H1 (cell line): ENCODE results near the gene TNIK. TPM values are rescaled to one million over a fixed set of nuclear protein-coding genes. Genes with fewer than 3 reads are reported as not detected.

Experiments used
- CTCF ChIA-PET: fragments of 300-600 bp; sonication (Branson Sonifier 250); formaldehyde crosslinking; loops from one replicate; lab custom pipeline; 2021; ENCODE audit not compliant: partially characterized antibody; lab: Charles Lee
- POLR2A ChIA-PET: fragments of 300-600 bp; sonication (Branson Sonifier 250); formaldehyde crosslinking; loops from one replicate; lab custom pipeline; 2021; ENCODE audit warnings: inconsistent platforms; ENCODE audit not compliant: partially characterized antibody; lab: Charles Lee
- DNase-seq, 2 experiments: peaks; one replicate each; pipeline versions ENCODE4 v3.0.0 to v3.0.0-alpha.2; 2010 to 2022; ENCODE audit warnings: low spot score in 2 of 2, low read depth in 1 of 2, mixed read lengths in 1 of 2
- FAIRE-seq: peaks from 2 replicates; lab custom pipeline; 2011; peaks lifted over from hg19 to GRCh38; lab: Jason Lieb, UNC
- H2AFZ ChIP-seq: 2 replicates; pipeline ENCODE4 v1.8.1; 2012; ENCODE audit warnings: low read length, inconsistent platforms
- H2AK5ac ChIP-seq: 2 replicates; pipeline ENCODE4 v1.6.1; 2013; ENCODE audit warnings: low read depth, low read length
- H2BK120ac ChIP-seq: replicated peaks from 2 replicates; pipeline ENCODE3; 2013; ENCODE audit warnings: low read depth, low read length, inconsistent platforms
- H2BK12ac ChIP-seq: 2 replicates; pipeline ENCODE4 v1.6.1; 2013; ENCODE audit warnings: low read depth, low read length
- H2BK15ac ChIP-seq: 2 replicates; pipeline ENCODE4 v1.6.1; 2013; ENCODE audit warnings: low read length
- H2BK20ac ChIP-seq: 2 replicates; pipeline ENCODE4 v1.6.1; 2013; ENCODE audit warnings: low read length
- H2BK5ac ChIP-seq: 2 replicates; pipeline ENCODE4 v1.6.1; 2013; ENCODE audit warnings: low read depth, low read length
- H3K14ac ChIP-seq: 2 replicates; pipeline ENCODE4 v1.6.1; 2013; ENCODE audit warnings: inconsistent platforms; ENCODE audit not compliant: insufficient read length
- H3K18ac ChIP-seq: 2 replicates; pipeline ENCODE4 v1.6.1; 2013; ENCODE audit warnings: low read length; ENCODE audit errors: extremely low read depth
- H3K23ac ChIP-seq: 2 replicates; pipeline ENCODE4 v1.6.1; 2013; ENCODE audit warnings: inconsistent platforms; ENCODE audit not compliant: insufficient read length
- H3K23me2 ChIP-seq: 2 replicates; pipeline ENCODE4 v1.6.1; 2013; ENCODE audit warnings: low read depth, low read length
- H3K27ac ChIP-seq: 2 replicates; pipeline ENCODE4 v1.6.1; 2011; ENCODE audit warnings: low read depth, low read length, inconsistent platforms
- H3K27me3 ChIP-seq, 4 experiments: replicated peaks in 1 of 4; 1 replicate in 1 of 4; 2 replicates in 3 of 4; pipeline versions ENCODE4 v1.6.1 to v1.8.1; 2011 to 2013; ENCODE audit warnings: low read length in 3 of 4, mild to moderate bottlenecking in 3 of 4, inconsistent platforms in 2 of 4, mixed read lengths in 2 of 4, moderate library complexity in 1 of 4; ENCODE audit not compliant: control insufficient read depth in 3 of 4, insufficient read depth in 3 of 4; ENCODE audit errors: extremely low read depth in 1 of 4
- H3K36me3 ChIP-seq, 4 experiments: 2 replicates each; pipeline versions ENCODE4 v1.6.1 to v1.8.1; 2011 to 2013; ENCODE audit warnings: mild to moderate bottlenecking in 4 of 4, low read length in 3 of 4, moderate library complexity in 2 of 4, control low read depth in 1 of 4, inconsistent platforms in 1 of 4; ENCODE audit not compliant: insufficient read depth in 4 of 4, control insufficient read depth in 2 of 4
- H3K4ac ChIP-seq: replicated peaks from 2 replicates; pipeline ENCODE3; 2013; ENCODE audit warnings: low read length, low read depth, mixed read lengths, inconsistent platforms; ENCODE audit not compliant: insufficient read length
- H3K4me1 ChIP-seq, 4 experiments: replicated peaks in 1 of 4; 1 replicate in 1 of 4; 2 replicates in 3 of 4; pipeline versions ENCODE4 v1.6.1 to v1.8.1; 2011 to 2013; ENCODE audit warnings: low read length in 3 of 4, inconsistent platforms in 2 of 4, mixed read lengths in 1 of 4; ENCODE audit not compliant: insufficient read depth in 4 of 4, control insufficient read depth in 3 of 4
- H3K4me2 ChIP-seq, 2 experiments: 2 replicates each; pipeline versions ENCODE4 v1.6.1 to v1.8.1; 2011 to 2013; ENCODE audit warnings: low read depth in 2 of 2, low read length in 2 of 2, control low read depth in 1 of 2, inconsistent platforms in 1 of 2, mild to moderate bottlenecking in 1 of 2; ENCODE audit not compliant: insufficient read depth in 1 of 2
- H3K4me3 ChIP-seq, 4 experiments: fragments of 200-600, 300-600 bp in 1 of 4; sonication (generic), shearing (Covaris generic), sonication (Bioruptor Twin) in 1 of 4; 2 replicates each; pipeline versions ENCODE4 v1.5.1 to v1.8.1; 2011 to 2016; ENCODE audit warnings: low read length in 4 of 4, low read depth in 3 of 4, control low read depth in 2 of 4, inconsistent platforms in 2 of 4, mild to moderate bottlenecking in 2 of 4, mixed read lengths in 1 of 4, moderate library complexity in 1 of 4; ENCODE audit not compliant: insufficient read depth in 2 of 4; ENCODE audit errors: extremely low read depth in 1 of 4
- H3K56ac ChIP-seq: replicated peaks from 2 replicates; pipeline ENCODE3; 2013; ENCODE audit warnings: low read depth, mild to moderate bottlenecking, mixed read lengths, low read length, inconsistent platforms; ENCODE audit not compliant: insufficient read length
- H3K79me1 ChIP-seq: 2 replicates; pipeline ENCODE4 v1.6.1; 2013; ENCODE audit warnings: low read depth, low read length, control low read depth
- H3K79me2 ChIP-seq, 2 experiments: 2 replicates each; pipeline versions ENCODE4 v1.6.1 to v1.8.1; 2012 to 2013; ENCODE audit warnings: low read length in 2 of 2, mild to moderate bottlenecking in 2 of 2, inconsistent platforms in 1 of 2; ENCODE audit not compliant: insufficient read depth in 2 of 2, control insufficient read depth in 1 of 2
- H3K9ac ChIP-seq, 4 experiments: replicated peaks in 1 of 4; 1 replicate in 1 of 4; 2 replicates in 3 of 4; pipeline versions ENCODE4 v1.6.1 to v1.8.1; 2011 to 2013; ENCODE audit warnings: low read depth in 3 of 4, low read length in 3 of 4, control low read depth in 2 of 4, mild to moderate bottlenecking in 2 of 4, moderate library complexity in 2 of 4, inconsistent platforms in 1 of 4; ENCODE audit errors: extremely low read depth in 1 of 4
- H3K9me3 ChIP-seq, 2 experiments: 2 replicates each; pipeline versions ENCODE4 v1.6.1 to v1.8.1; 2012 to 2013; ENCODE audit warnings: mild to moderate bottlenecking in 2 of 2, moderate library complexity in 2 of 2, control low read depth in 1 of 2, inconsistent platforms in 1 of 2, low read depth in 1 of 2, low read length in 1 of 2, mixed read lengths in 1 of 2; ENCODE audit not compliant: insufficient read depth in 2 of 2
- H4K20me1 ChIP-seq, 2 experiments: replicated peaks in 1 of 2; 2 replicates each; pipeline versions ENCODE3 to v1.8.1; 2011 to 2013; ENCODE audit warnings: inconsistent platforms in 2 of 2, low read length in 2 of 2, mild to moderate bottlenecking in 1 of 2; ENCODE audit not compliant: insufficient read depth in 2 of 2, control insufficient read depth in 1 of 2
- H4K5ac ChIP-seq: 2 replicates; pipeline ENCODE4 v1.6.1; 2013; ENCODE audit warnings: low read length, low read depth, mixed read lengths, inconsistent platforms; ENCODE audit not compliant: insufficient read length
- H4K8ac ChIP-seq: 2 replicates; pipeline ENCODE4 v1.8.0; 2013; ENCODE audit warnings: mild to moderate bottlenecking, moderate library complexity, low read length, inconsistent platforms; ENCODE audit not compliant: insufficient read depth; ENCODE audit errors: extremely low read depth
- H4K91ac ChIP-seq: replicated peaks from 2 replicates; pipeline ENCODE3; 2013; ENCODE audit warnings: low read length, mixed read lengths, inconsistent platforms; ENCODE audit not compliant: insufficient read length
- CBX8 ChIP-seq: fragments of 300-800, 300-1000 bp; sonication (generic); IDR thresholded peaks from 2 replicates; pipeline ENCODE4 v1.7.1; 2016; ENCODE audit warnings: low read depth, low read length, borderline replicate concordance
- CEBPB ChIP-seq: IDR thresholded peaks from 2 replicates; pipeline ENCODE4 v1.6.1; 2012; ENCODE audit warnings: low read depth, low read length
- CTBP2 ChIP-seq: IDR thresholded peaks from 2 replicates; pipeline ENCODE4 v1.7.0; 2011; ENCODE audit warnings: borderline replicate concordance, mild to moderate bottlenecking, moderate library complexity, mixed read lengths, low read length; ENCODE audit not compliant: insufficient read depth, insufficient read length
- EZH2 ChIP-seq: fragments of 200-600 bp; sonication (generic); IDR thresholded peaks from 2 replicates; pipeline ENCODE4 v1.7.1; 2012; ENCODE audit warnings: low read depth, mild to moderate bottlenecking, moderate library complexity, low read length, inconsistent platforms; ENCODE audit not compliant: severe bottlenecking
- JUND ChIP-seq: IDR thresholded peaks from 2 replicates; pipeline ENCODE4 v1.6.1; 2011; ENCODE audit warnings: mild to moderate bottlenecking, improper control_type of control experiment, low read length
- MAX ChIP-seq: IDR thresholded peaks from 2 replicates; pipeline ENCODE4 v1.6.1; 2012; ENCODE audit warnings: inconsistent platforms
- NANOG ChIP-seq: IDR thresholded peaks from 2 replicates; pipeline ENCODE4 v1.6.1; 2011; ENCODE audit warnings: low read length, low read depth, mild to moderate bottlenecking, inconsistent platforms; ENCODE audit not compliant: insufficient read depth, poor library complexity, severe bottlenecking
- POLR2AphosphoS5 ChIP-seq: IDR thresholded peaks from 2 replicates; pipeline ENCODE4 v1.6.1; 2011; ENCODE audit warnings: low read depth, low read length
- RBBP5 ChIP-seq: IDR thresholded peaks from 2 replicates; pipeline ENCODE4 v1.7.1; 2012; ENCODE audit warnings: low read depth, mild to moderate bottlenecking, inconsistent platforms, low read length, moderate library complexity, borderline replicate concordance
- SIN3A ChIP-seq, 2 experiments: IDR thresholded peaks in 1 of 2; conservative IDR thresholded peaks in 1 of 2; 2 replicates each; pipeline ENCODE4 v1.6.1; 2011 to 2012; ENCODE audit warnings: low read length in 2 of 2, improper control_type of control experiment in 1 of 2, low read depth in 1 of 2, mild to moderate bottlenecking in 1 of 2
- SP1 ChIP-seq: IDR thresholded peaks from 2 replicates; pipeline ENCODE4 v1.6.1; 2011; ENCODE audit warnings: low read depth, low read length
- TAF7 ChIP-seq: optimal IDR thresholded peaks from 2 replicates; pipeline ENCODE3; 2011; ENCODE audit warnings: low read depth, mild to moderate bottlenecking, inconsistent platforms, low read length, moderate library complexity, borderline replicate concordance
- TCF12 ChIP-seq: IDR thresholded peaks from 2 replicates; pipeline ENCODE4 v1.6.1; 2011; ENCODE audit warnings: low read depth, mild to moderate bottlenecking, low read length
- YY1 ChIP-seq: IDR thresholded peaks from 2 replicates; pipeline ENCODE4 v1.6.1; 2011; ENCODE audit warnings: low read depth, mild to moderate bottlenecking, low read length
- WGBS, 2 experiments: shearing (Covaris generic) in 1 of 2; methylation state at CpG; one replicate each; pipeline versions ENCODE4 v1.1.6 to v1.1.7; 2013 to 2015; ENCODE audit warnings: low lambda C conversion rate in 2 of 2, mixed read lengths in 2 of 2, inconsistent platforms in 1 of 2, low coverage in 1 of 2, missing lambda C conversion rate in 1 of 2; ENCODE audit not compliant: insufficient replicate concordance in 2 of 2, insufficient coverage in 1 of 2, insufficient read length in 1 of 2; ENCODE audit errors: extremely low coverage in 1 of 2, missing lambda C conversion rate in 1 of 2; 5-methylcytosine and 5-hydroxymethylcytosine counted together
- polyA plus RNA-seq, 7 experiments: library from polyadenylated mRNA; depleted of rRNA in 3 of 7; stranded (reverse) in 5 of 7; unstranded in 2 of 7; fragments of >200 nt in 5 of 7; fragments of 200-250 nt in 2 of 7; gene quantifications; 1 replicate in 5 of 7; 2 replicates in 1 of 7; 4 replicates in 1 of 7; pipeline versions ENCODE4 v1.2.1 to v1.2.3, GENCODE V29; 2011 to 2013; ENCODE audit warnings: missing spikeins in 2 of 7, mixed read lengths in 2 of 7
- total RNA-seq: library from RNA; stranded (reverse); fragmentation: NEBNext Ultra II Directional; extraction: Animal tissue kit (Norgen Biotek cat#: 25700); gene quantifications from 2 replicates; pipeline ENCODE4 v1.2.1, GENCODE V29; 2021

TNIK gene
- total and polyA plus RNA-seq, 2 of the 8 experiments (the other 6 are each of a cell fraction or from before 2014, with no cell fraction given): 7.4 to 42.0 TPM

GRCh38 chr3:171356251-171356650, 104.0 kb downstream of the TNIK start:
- H3K9me3 ChIP-seq: no peaks in the 10 kb centered on the region
- H3K23me2 ChIP-seq: no peaks in the 10 kb centered on the region; the same call in 1 of the 2 replicates
- no peak overlapping the region for H2BK120ac ChIP-seq
- H3K27ac ChIP-seq: no peak overlapping the region
- H3K18ac ChIP-seq: no peak overlapping the region
- no peak overlapping the region for H2AK5ac ChIP-seq
- ChIA-PET CTCF (interaction anchor here (2.0 kb wide), 1 partner anchor 27 kb away, joined by 7 read pairs; no protein-coding TSS in a partner anchor), POLR2A (no interaction called here)
- no peak overlapping the region for H2AFZ ChIP-seq
- no peak overlapping the region for H3K14ac ChIP-seq
- H4K8ac ChIP-seq: no peak overlapping the region
- H3K27me3 ChIP-seq: no peaks in the 10 kb centered on the region
- H3K79me2 ChIP-seq: peaks cover 0 to 6% of the 10 kb centered on the region in 2 experiments; a peak in 2 of 4 replicates
- H4K91ac ChIP-seq: no peak overlapping the region
- 96% methylated on average over 3 of the region's 3 CpGs; no CpG with 5 or more reads in 1 of the 2 experiments for WGBS, 2 experiments
- no peaks in the 10 kb centered on the region for H3K36me3 ChIP-seq
- no peaks in the 10 kb centered on the region for H3K79me1 ChIP-seq
- no peak overlapping the region for H2BK12ac ChIP-seq
- no peak overlapping the region for H2BK20ac ChIP-seq
- H4K20me1 ChIP-seq: peaks cover 0 to 2% of the 10 kb centered on the region in 2 experiments
- H3K4ac ChIP-seq: no peak overlapping the region
- DNase-seq (no peak), FAIRE-seq (no peak)
- no peak overlapping the region for H3K4me3 ChIP-seq
- H3K4me1 ChIP-seq: peaks cover 0 to 2% (median 0%) of the 10 kb centered on the region in 4 experiments; a peak in 1 of 7 replicates
- no peak overlapping the region for H3K4me2 ChIP-seq
- no peak overlapping the region for H3K9ac ChIP-seq
- no peak overlapping the region for H2BK5ac ChIP-seq
- no peak overlapping the region for H2BK15ac ChIP-seq
- no peak overlapping the region for H3K23ac ChIP-seq
- no peak overlapping the region for H3K56ac ChIP-seq
- no peak overlapping the region for H4K5ac ChIP-seq
- TF ChIP-seq CEBPB (no peak), RBBP5 (no peak), SIN3A (conservative IDR thresholded peaks at IDR 0.05 in 1 of 2, IDR thresholded peaks at IDR 0.05 in 1 of 2; ENCODE audit: low read depth in 1 of 2, low read length in 2 of 2) (no peak), CTBP2 (no peak), SP1 (no peak), NANOG (no peak), MAX (no peak), TAF7 (no peak), POLR2AphosphoS5 (no peak), EZH2 (no peak), YY1 (no peak), JUND (no peak), TCF12 (no peak), CBX8 (no peak)
